Measurements from ENCODE around the gene PDGFA.
"Not testable (repeated sequence)": the region's sequence is repeated elsewhere in the genome, so short reads cannot be mapped to it uniquely, and the experiment has no call there.

PDGFA gene

DNA sequence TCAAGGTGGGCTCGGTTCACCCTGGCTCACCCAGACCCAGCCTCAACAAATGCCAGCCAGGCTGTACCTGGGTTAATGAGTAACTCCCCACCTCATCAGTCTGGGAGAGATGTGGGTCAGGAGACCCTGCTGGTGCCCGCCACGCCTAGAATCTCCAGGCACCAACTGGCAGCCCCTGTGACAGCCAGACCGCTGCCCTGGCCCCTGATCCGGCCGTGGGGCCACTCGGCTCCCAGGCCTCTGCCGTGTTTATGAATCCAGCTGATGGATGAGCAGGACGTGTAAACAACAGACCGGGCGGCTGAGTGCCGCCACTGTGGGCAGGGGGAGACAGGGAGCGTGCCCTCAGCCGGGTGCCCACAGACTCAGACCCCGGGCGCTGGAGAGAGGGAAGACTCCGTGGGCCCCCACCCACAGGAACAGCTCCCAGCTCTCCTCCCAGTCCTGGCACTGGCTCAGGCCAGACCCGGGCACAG is 34.0 kb upstream of the PDGFA start:
- no peak for DNase-seq
- Histone ChIP-seq H3K4me3 (ENCODE audit: low read depth, low read length) (no peak overlapping the region), H3K27me3 (replicated peaks) (no peaks in the 10 kb centered on the region), H3K36me3 (replicated peaks) (no peaks in the 10 kb centered on the region), H3K27ac (no peak overlapping the region)
- in situ Hi-C loops (cut with HindIII; ENCODE audit: low pct_ligation_motif_present, low sequenced_read_pairs) = no loop called here
- TF ChIP-seq, protein P1, sequence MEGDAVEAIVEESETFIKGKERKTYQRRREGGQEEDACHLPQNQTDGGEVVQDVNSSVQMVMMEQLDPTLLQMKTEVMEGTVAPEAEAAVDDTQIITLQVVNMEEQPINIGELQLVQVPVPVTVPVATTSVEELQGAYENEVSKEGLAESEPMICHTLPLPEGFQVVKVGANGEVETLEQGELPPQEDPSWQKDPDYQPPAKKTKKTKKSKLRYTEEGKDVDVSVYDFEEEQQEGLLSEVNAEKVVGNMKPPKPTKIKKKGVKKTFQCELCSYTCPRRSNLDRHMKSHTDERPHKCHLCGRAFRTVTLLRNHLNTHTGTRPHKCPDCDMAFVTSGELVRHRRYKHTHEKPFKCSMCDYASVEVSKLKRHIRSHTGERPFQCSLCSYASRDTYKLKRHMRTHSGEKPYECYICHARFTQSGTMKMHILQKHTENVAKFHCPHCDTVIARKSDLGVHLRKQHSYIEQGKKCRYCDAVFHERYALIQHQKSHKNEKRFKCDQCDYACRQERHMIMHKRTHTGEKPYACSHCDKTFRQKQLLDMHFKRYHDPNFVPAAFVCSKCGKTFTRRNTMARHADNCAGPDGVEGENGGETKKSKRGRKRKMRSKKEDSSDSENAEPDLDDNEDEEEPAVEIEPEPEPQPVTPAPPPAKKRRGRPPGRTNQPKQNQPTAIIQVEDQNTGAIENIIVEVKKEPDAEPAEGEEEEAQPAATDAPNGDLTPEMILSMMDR (IDR thresholded peaks at IDR 0.05; ENCODE audit: low read depth, low read length, missing control alignments) = no peak

DNA sequence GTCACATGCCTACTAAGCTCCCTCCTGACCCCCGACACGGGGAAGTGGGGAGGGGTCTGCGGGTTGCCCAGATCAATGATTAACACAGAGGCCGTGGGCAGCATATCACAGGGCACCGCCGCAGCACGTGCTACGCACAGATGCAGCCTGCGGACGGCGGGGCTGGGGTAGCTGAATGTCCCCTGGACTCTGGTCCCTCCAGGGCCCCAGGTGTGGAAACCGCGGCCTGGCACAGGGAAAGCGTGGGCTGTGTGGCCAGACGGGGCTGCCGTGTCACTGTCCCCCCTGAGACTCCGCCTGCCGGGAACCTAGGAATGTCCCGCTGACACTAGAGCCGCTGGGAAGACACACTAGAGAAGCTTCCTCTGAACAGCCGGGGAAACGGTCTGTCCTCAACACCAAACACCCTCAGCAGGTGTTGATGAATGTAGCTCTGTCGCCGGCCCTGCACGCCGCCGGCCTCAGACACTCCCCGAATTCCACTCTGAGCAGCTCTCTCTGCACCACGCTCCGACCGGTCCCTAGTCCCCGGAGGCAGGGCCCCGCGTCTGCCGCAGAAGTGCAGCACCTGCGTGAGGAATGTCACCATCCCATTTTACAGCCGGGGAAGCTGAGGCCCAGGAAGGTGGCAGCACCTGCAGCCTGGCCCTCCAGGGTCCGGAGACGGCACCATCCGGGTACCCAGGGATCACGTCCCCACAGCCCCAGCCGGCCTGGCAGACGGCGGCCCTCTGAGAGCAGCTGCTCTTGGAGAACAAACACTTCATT is 33.4 kb upstream of the PDGFA start:
- Histone ChIP-seq H3K27me3 (replicated peaks) (no peaks in the 10 kb centered on the region), H3K27ac (no peak overlapping the region), H3K4me3 (ENCODE audit: low read depth, low read length) (no peak overlapping the region), H3K36me3 (replicated peaks) (no peaks in the 10 kb centered on the region)
- DNase-seq = no peak
- in situ Hi-C loops (cut with HindIII; ENCODE audit: low pct_ligation_motif_present, low sequenced_read_pairs) = no loop called here
- TF ChIP-seq, protein P1 (IDR thresholded peaks at IDR 0.05; ENCODE audit: low read depth, low read length, missing control alignments) = no peak

DNA sequence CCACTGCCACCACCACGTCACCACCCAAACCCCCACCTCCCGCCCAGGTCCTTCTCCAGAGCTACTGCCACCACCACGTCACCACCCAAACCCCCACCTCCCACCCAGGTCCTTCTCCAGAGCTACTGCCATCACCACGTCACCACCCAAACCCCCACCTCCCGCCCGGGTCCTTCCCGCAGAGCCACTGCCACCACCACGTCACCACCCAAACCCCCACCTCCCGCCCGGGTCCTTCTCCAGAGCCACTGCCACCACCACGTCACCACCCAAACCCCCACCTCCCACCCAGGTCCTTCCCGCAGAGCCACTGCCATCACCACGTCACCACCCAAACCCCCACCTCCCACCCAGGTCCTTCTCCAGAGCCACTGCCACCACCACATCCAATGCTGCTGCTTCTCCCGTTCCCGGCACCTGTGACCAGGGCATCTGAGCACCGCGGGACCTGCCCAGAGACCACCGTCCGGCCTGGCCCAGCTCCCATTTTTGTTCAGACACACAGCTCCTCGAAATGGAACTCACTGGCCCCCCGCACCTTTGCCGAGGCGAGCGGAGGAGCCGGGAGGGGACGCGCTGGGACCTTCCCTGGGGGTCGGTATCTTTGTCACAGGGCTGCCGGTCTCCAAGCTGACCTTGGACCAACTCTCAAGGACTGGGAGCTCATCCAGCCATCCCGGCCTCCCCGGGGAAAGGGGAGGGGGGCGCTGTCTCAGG is 32.7 kb upstream of the PDGFA start:
- H3K4me3 ChIP-seq (ENCODE audit: low read depth, low read length); DNase-seq; H3K27me3 ChIP-seq (replicated peaks); H3K36me3 ChIP-seq (replicated peaks); in situ Hi-C loops (cut with HindIII; ENCODE audit: low pct_ligation_motif_present, low sequenced_read_pairs); H3K27ac ChIP-seq: not testable (repeated sequence)

DNA sequence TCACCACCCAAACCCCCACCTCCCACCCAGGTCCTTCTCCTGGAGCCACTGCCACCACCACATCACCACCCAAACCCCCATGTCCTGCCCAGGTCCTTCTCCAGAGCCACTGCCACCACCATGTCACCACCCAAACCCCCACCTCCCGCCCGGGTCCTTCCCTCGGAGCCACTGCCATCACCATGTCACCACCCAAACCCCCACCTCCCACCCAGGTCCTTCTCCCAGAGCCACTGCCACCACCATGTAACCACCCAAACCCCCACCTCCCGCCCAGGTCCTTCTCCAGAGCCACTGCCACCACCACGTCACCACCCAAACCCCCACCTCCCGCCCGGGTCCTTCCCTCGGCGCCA is 31.9 kb upstream of the PDGFA start:
- H3K27me3 ChIP-seq (replicated peaks); H3K4me3 ChIP-seq (ENCODE audit: low read depth, low read length); DNase-seq; H3K27ac ChIP-seq; H3K36me3 ChIP-seq (replicated peaks); in situ Hi-C loops (cut with HindIII; ENCODE audit: low pct_ligation_motif_present, low sequenced_read_pairs): not testable (repeated sequence)

DNA sequence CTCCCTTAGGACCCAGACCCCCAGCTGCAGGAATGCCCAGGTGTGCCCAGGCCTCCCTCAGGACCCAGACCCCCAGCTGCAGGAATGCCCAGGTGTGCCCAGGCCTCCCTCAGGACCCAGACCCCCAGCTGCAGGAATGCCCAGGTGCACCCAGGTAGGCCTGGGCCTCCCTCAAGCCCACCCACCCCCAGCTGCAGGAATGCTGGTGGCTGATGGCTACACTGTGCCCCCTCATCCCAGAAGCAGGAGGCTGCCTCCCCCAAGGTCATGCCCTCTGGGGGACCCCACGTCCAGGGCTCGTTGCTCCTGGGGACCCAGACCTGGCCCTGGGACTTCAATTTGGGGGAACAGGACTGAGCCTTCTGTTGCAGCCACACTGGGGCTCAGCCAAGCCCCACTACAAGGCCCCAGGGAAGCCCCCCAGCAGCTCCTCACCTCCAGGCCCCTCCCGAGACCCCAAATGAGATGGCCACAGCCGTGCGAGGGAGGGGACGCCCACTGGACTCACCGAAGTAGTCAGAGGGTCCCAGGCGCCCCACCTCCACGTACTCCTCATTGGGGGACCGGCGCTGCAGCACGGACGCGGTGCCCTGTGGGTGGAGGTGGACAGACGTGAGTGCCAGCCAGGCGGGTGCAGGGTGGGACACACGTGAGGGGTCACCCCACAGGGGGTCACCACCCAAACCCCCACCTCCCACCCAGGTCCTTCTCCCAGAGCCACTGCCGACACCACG is 31.4 kb upstream of the PDGFA start:
- no peaks in the 10 kb centered on the region for H3K27me3 ChIP-seq (replicated peaks)
- no peak overlapping the region for H3K27ac ChIP-seq
- DNase-seq = no peak
- in situ Hi-C loops (cut with HindIII; ENCODE audit: low pct_ligation_motif_present, low sequenced_read_pairs) = no loop called here
- TF ChIP-seq, protein P1 (IDR thresholded peaks at IDR 0.05; ENCODE audit: low read depth, low read length, missing control alignments) = no peak
- no peak overlapping the region for H3K4me3 ChIP-seq (ENCODE audit: low read depth, low read length)
- H3K36me3 ChIP-seq (replicated peaks) = no peaks in the 10 kb centered on the region

DNA sequence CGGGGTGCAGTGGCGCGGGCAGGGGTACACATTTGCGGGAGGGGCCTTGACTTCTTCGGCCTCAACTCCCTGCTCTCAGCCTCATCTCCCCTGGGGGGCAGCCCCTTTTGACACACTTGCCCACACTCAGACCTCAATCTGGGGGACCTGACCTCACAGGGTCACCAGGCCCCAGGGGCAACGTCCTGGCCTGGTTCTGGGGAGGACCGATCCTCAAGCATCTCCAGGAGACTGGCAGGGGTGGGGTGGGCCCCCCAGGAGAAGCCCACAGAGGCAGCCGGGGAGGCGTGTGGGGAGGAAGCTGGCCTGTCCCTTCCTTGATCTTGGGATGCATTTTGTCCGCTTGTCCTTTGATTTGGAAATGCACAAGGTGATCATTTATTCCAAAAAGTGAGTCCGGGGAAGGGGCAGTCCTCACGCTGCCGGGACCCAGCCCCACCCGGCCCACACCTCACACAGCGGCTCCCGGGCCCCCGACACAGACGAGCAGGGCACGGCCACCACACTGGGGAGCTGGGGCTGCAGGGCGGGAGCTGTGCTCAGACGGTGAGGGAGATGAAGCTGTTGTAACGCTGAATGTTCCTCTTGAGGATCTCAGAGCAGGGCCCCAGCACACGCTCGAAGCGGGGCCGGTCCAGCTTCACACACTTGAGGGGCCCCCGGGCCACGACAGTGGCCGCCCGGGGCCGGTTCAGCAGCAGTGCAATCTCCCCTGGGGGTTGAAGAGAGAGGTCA is 30.4 kb upstream of the PDGFA start:
- DNase-seq = no peak
- no peak overlapping the region for H3K27ac ChIP-seq
- no peaks in the 10 kb centered on the region for H3K27me3 ChIP-seq (replicated peaks)
- in situ Hi-C loops (cut with HindIII; ENCODE audit: low pct_ligation_motif_present, low sequenced_read_pairs) = no loop called here
- no peaks in the 10 kb centered on the region for H3K36me3 ChIP-seq (replicated peaks)
- H3K4me3 ChIP-seq (ENCODE audit: low read depth, low read length) = no peak overlapping the region
- TF ChIP-seq, protein P1 (IDR thresholded peaks at IDR 0.05; ENCODE audit: low read depth, low read length, missing control alignments) = no peak

All from brain microvascular endothelial cell (primary cell).